Measurements from ENCODE around the gene N4BP2L2. TPM values are rescaled to one million over a fixed set of nuclear protein-coding genes. Genes with fewer than 3 reads are reported as not detected.

N4BP2L2 gene
- total RNA-seq, 2 experiments from 2014 or later, result 81.1 to 82.3 TPM

DNA sequence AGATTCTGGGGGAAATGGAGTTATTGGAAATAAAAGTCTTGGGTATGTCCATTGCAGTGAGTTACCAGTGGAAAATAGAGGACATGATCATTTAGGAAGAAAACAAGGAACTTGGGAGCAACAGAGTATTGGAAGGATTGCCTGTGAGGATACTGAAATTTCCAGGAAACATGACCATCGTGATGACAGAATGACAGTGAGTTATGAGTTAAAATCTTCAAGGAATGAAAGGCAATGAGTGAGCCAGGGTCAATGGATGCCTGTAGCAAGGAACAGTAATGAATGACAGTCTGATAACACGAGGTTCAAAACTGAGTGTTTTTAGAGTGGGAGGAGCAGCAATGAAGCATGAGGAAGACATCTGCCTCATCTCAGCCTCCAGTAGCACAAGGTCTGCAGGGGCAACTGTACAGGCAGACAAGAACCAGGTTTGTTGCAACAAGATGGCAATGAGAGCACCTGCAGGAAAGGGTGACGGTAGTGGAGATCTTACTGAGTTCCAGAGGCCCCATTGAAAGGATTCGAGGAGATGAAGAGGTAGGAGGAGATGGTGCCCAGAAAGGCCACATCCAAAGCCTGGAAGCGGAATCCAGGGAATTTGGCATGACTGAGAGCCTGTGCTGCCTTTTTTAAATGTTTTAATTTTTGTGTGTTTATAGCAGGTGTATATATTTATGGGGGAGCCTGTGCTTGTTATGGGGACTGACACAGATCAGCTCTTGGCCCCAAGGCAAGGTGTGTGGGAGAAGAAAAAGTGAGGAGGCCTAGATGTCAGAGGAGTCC is 154.6 kb downstream of the N4BP2L2 start:
- CTCF ChIA-PET, result no interaction called here

More for the DNA sequence above, 154.6 kb downstream of the N4BP2L2 start:
- Mint-ChIP-seq H3K27ac (no peak overlapping the region), H3K36me3 (ENCODE audit: low read depth) (peaks cover 14% of the 10 kb centered on the region), H3K9me3 (no peaks in the 10 kb centered on the region), H3K4me1 (ENCODE audit: low read depth) (no peaks in the 10 kb centered on the region), H3K27me3 (ENCODE audit: low read depth) (no peaks in the 10 kb centered on the region), H3K4me3 (no peak overlapping the region)
- DNase-seq, result no peak
- intact Hi-C loops (cut with micrococcal nuclease), result no loop called here

Other genes starting within 250 kb of the N4BP2L2 start
- not detected for gene ZAR1L, start 223.4 kb downstream of the N4BP2L2 start, total RNA-seq
- 10 to 100 TPM; 17.3 to 21.3 TPM for gene BRCA2, start 223.3 kb downstream of the N4BP2L2 start, total RNA-seq
- 10 to 100 TPM; 22.6 TPM for gene N4BP2L1, start 110.7 kb downstream of the N4BP2L2 start, total RNA-seq
- 10 to 100 TPM; 48.0 to 51.6 TPM for gene PDS5B, start 47.7 kb upstream of the N4BP2L2 start, total RNA-seq